ENCODE results near the gene ZNRF1.

- TF ChIP-seq CREB1 (IDR thresholded peaks at IDR 0.05; ENCODE audit: low read depth) (no peak), MAX (IDR thresholded peaks at IDR 0.05) (no peak), TAF1 (IDR thresholded peaks at IDR 0.05; ENCODE audit: low read depth) (no peak), FOXM1 (IDR thresholded peaks at IDR 0.05; ENCODE audit: borderline replicate concordance, low read depth) (no peak), REST (IDR thresholded peaks at IDR 0.05; ENCODE audit: low read depth) (no peak), RAD21 (IDR thresholded peaks at IDR 0.05; ENCODE audit: low read depth) (no peak), TEAD4 (IDR thresholded peaks at IDR 0.05) (no peak), NFIC (IDR thresholded peaks at IDR 0.05) (no peak), EGR1 (IDR thresholded peaks at IDR 0.05) (no peak)
These were observed 20.8 kb downstream of the ZNRF1 start for GRCh38 chr16:75019586-75019985.

Measured in Ishikawa (cell line).